Body of pancreas (tissue), 4 donors: ENCODE data around the gene CFAP97D2. TPM values are rescaled to one million over a fixed set of nuclear protein-coding genes. Genes with fewer than 3 reads are reported as not detected.
"Not testable (repeated sequence)": the region's sequence is repeated elsewhere in the genome, so short reads cannot be mapped to it uniquely, and the experiment has no call there.

Source experiments
- ATAC-seq: fragments of 150-250 bp; one replicate; pipeline ENCODE4 v1.9.1; 2016
- DNase-seq, 4 donors: peaks; one replicate each; pipeline ENCODE4 v3.0.0-alpha.2; 2019
- H3K27ac ChIP-seq, 4 donors: fragments of 200-600 bp; sonication (generic); 1 replicate in 3 of 4; 2 replicates in 1 of 4; pipeline versions ENCODE4 v1.5.1 to v1.6.1; 2016 to 2019; ENCODE audit warnings: mild to moderate bottlenecking in 1 of 4, mixed read lengths in 1 of 4, moderate library complexity in 1 of 4
- H3K27me3 ChIP-seq, 2 donors: fragments of 200-600 bp; sonication (generic); one replicate each; pipeline ENCODE4 v1.6.0; 2016; ENCODE audit warnings: mild to moderate bottlenecking in 1 of 2
- H3K36me3 ChIP-seq, 2 donors: fragments of 200-600 bp; sonication (generic); replicated peaks in 1 of 2; 2 replicates each; pipeline ENCODE4 v1.5.1; 2016; ENCODE audit warnings: low read depth in 2 of 2; ENCODE audit not compliant: insufficient read depth in 1 of 2
- H3K4me1 ChIP-seq: fragments of 200-600 bp; sonication (generic); one replicate; pipeline ENCODE4 v1.6.0; 2016
- H3K4me3 ChIP-seq, 2 donors: fragments of 200-600 bp; sonication (generic); 1 replicate in 1 of 2; 2 replicates in 1 of 2; pipeline ENCODE4 v1.5.1; 2016 to 2019
- H3K9me3 ChIP-seq, 3 donors: fragments of 200-600 bp; sonication (generic); 1 replicate in 2 of 3; 2 replicates in 1 of 3; pipeline ENCODE4 v1.5.1; 2016
- CTCF ChIP-seq, 7 experiments: fragments of 450-650 bp in 4 of 7; fragments of 200-600 bp in 3 of 7; sonication (generic) in 3 of 7; IDR thresholded peaks; one replicate each; pipeline ENCODE4 v1.5.1; 2016 to 2019; ENCODE audit warnings: antibody characterized with exemption in 7 of 7
- POLR2A ChIP-seq, 3 donors: fragments of 450-650 bp; IDR thresholded peaks; one replicate each; pipeline ENCODE4 v1.6.1; 2016; ENCODE audit warnings: antibody characterized with exemption in 3 of 3, mild to moderate bottlenecking in 2 of 3
- WGBS, 2 donors: methylation state at CpG; one replicate each; pipeline ENCODE4 v1.1.5; 2017; 5-methylcytosine and 5-hydroxymethylcytosine counted together
- intact Hi-C: fragments of 100-400 bp; cut with DNase I; formaldehyde crosslinking; loops from one replicate; pipeline ENCODE4 v1.15.1; 2023
- total RNA-seq, 2 donors: library from RNA; depleted of rRNA; stranded (reverse); fragments of >200 nt; gene quantifications; one replicate each; pipeline ENCODE4 v1.1.0, GENCODE V29; 2016

Gene CFAP97D2
- total RNA-seq, 2 donors from 2014 or later: not detected

GRCh38 chr13:114174529-114174961 is 4.5 kb upstream of the CFAP97D2 start:
- no peak for ATAC-seq
- no peak overlapping the region for H3K27ac ChIP-seq
- no peaks in the 10 kb centered on the region for H3K36me3 ChIP-seq
- intact Hi-C loops: no loop called here
- H3K4me1 ChIP-seq: no peaks in the 10 kb centered on the region
- 25 to 45% methylated on average over 3 of the region's 3 CpGs for WGBS, 2 donors
- no peak overlapping the region for H3K4me3 ChIP-seq
- H3K9me3 ChIP-seq: no peaks in the 10 kb centered on the region
- TF ChIP-seq POLR2A (IDR thresholded peaks at IDR 0.05) (no peak), CTCF (IDR thresholded peaks at IDR 0.05) (no peak)
- no peak for DNase-seq
- no peaks in the 10 kb centered on the region for H3K27me3 ChIP-seq

GRCh38 chr13:114176359-114176902 is 2.6 kb upstream of the CFAP97D2 start:
- 87 to 90% methylated on average over 11 to 14 of the region's 14 CpGs for WGBS, 2 donors
- H3K9me3 ChIP-seq, H3K27me3 ChIP-seq, H3K4me3 ChIP-seq, intact Hi-C loops, DNase-seq, H3K36me3 ChIP-seq, H3K4me1 ChIP-seq, ATAC-seq, H3K27ac ChIP-seq: not testable (repeated sequence)

- H3K27ac ChIP-seq: no peak overlapping the region
- no peaks in the 10 kb centered on the region for H3K9me3 ChIP-seq
- no peak for TF ChIP-seq CTCF (IDR thresholded peaks at IDR 0.05)
- TF ChIP-seq POLR2A (IDR thresholded peaks at IDR 0.05): no peak
- no peak for ATAC-seq
- DNase-seq: no peak
- H3K4me3 ChIP-seq: no peak overlapping the region
- WGBS, 2 donors: 69 to 74% methylated on average over 12 of the region's 12 CpGs
- intact Hi-C loops: no loop called here
- no peaks in the 10 kb centered on the region for H3K27me3 ChIP-seq
- no peaks in the 10 kb centered on the region for H3K36me3 ChIP-seq
- no peaks in the 10 kb centered on the region for H3K4me1 ChIP-seq
These were observed 1.6 kb upstream of the CFAP97D2 start for GRCh38 chr13:114177245-114178010.

GRCh38 chr13:114185182-114185971 is 6.3 kb downstream of the CFAP97D2 start:
- ATAC-seq (no peak), DNase-seq (peak in 2 of 4 donors; percentile 32 to 42)
- H3K27ac ChIP-seq: no peak overlapping the region
- H3K4me3 ChIP-seq: no peak overlapping the region
- no peak for TF ChIP-seq CTCF (IDR thresholded peaks at IDR 0.05)
- TF ChIP-seq POLR2A (IDR thresholded peaks at IDR 0.05): no peak
- H3K27me3 ChIP-seq: no peaks in the 10 kb centered on the region
- WGBS, 2 donors: 87 to 90% methylated on average over 6 to 13 of the region's 15 CpGs
- no peaks in the 10 kb centered on the region for H3K9me3 ChIP-seq
- H3K36me3 ChIP-seq: no peaks in the 10 kb centered on the region
- peaks cover 15% of the 10 kb centered on the region for H3K4me1 ChIP-seq
- intact Hi-C loops: no loop called here

- H3K27ac ChIP-seq: peak overlapping the region; percentile 0 to 92 (median 55)
- no peak overlapping the region for H3K4me3 ChIP-seq
- no peaks in the 10 kb centered on the region for H3K27me3 ChIP-seq
- TF ChIP-seq POLR2A (IDR thresholded peaks at IDR 0.05): no peak
- no peak for TF ChIP-seq CTCF (IDR thresholded peaks at IDR 0.05)
- H3K4me1 ChIP-seq: peaks cover 12% of the 10 kb centered on the region
- WGBS, 2 donors: 61 to 94% methylated on average over 5 of the region's 5 CpGs
- ATAC-seq (no peak), DNase-seq (peak in 2 of 4 donors; percentile 33 to 44)
- H3K36me3 ChIP-seq: no peaks in the 10 kb centered on the region
- no peaks in the 10 kb centered on the region for H3K9me3 ChIP-seq
- intact Hi-C loops: no loop called here
These were observed 15.8 kb downstream of the CFAP97D2 start for GRCh38 chr13:114194853-114195252.
